HepG2 (cell line): ENCODE measurements around the gene IPO5. TPM values are rescaled to one million over a fixed set of nuclear protein-coding genes. Genes with fewer than 3 reads are reported as not detected.

Experiments used
- FOXK2 ChIP-seq: fragments of 450-650 bp; IDR thresholded peaks from 2 replicates; pipeline ENCODE4 v1.6.1; 2016
- HDAC1 ChIP-seq: sonication (generic); formaldehyde crosslinking; IDR thresholded peaks from 2 replicates; pipeline ENCODE4 v1.5.1; 2020; ENCODE audit warnings: mild to moderate bottlenecking, missing genetic modification reagents
- HOXA3 ChIP-seq: sonication (generic); formaldehyde crosslinking; IDR thresholded peaks from 2 replicates; pipeline ENCODE4 v1.5.0; 2020; ENCODE audit warnings: missing genetic modification reagents
- KAT7 ChIP-seq: IDR thresholded peaks from 2 replicates; pipeline ENCODE4 v1.6.1; 2018; ENCODE audit warnings: borderline replicate concordance, missing compliant biosample characterization
- KDM2A ChIP-seq: sonication (generic); formaldehyde crosslinking; IDR thresholded peaks from 2 replicates; pipeline ENCODE4 v1.4.0; 2020; ENCODE audit warnings: low read depth, missing genetic modification reagents, borderline replicate concordance
- MAFG ChIP-seq: sonication (generic); formaldehyde crosslinking; IDR thresholded peaks from 2 replicates; pipeline ENCODE4 v1.5.1; 2020; ENCODE audit warnings: mild to moderate bottlenecking, missing genetic modification reagents
- MEIS2 ChIP-seq: sonication (generic); formaldehyde crosslinking; IDR thresholded peaks from 2 replicates; pipeline ENCODE4 v1.9.0; 2021; ENCODE audit warnings: mild to moderate bottlenecking, missing genetic modification reagents
- MXD3 ChIP-seq: IDR thresholded peaks from 2 replicates; pipeline ENCODE4 v1.6.1; 2016; ENCODE audit warnings: mild to moderate bottlenecking, missing biosample characterization, missing genetic modification reagents
- MYNN ChIP-seq: sonication (generic); formaldehyde crosslinking; IDR thresholded peaks from 2 replicates; pipeline ENCODE4 v1.4.0; 2020; ENCODE audit warnings: mild to moderate bottlenecking, low read depth, missing genetic modification reagents
- NAIF1 ChIP-seq: sonication (generic); formaldehyde crosslinking; IDR thresholded peaks from 2 replicates; pipeline ENCODE4 v1.5.0; 2020; ENCODE audit warnings: mild to moderate bottlenecking, missing genetic modification reagents, borderline replicate concordance
- NKX3-1 ChIP-seq: sonication (generic); formaldehyde crosslinking; IDR thresholded peaks from 2 replicates; pipeline ENCODE4 v1.5.0; 2020; ENCODE audit warnings: missing genetic modification reagents
- NR2F1 ChIP-seq, 2 experiments: fragments of 450-650 bp in 1 of 2; formaldehyde crosslinking in 1 of 2; IDR thresholded peaks; 2 replicates each; pipeline versions ENCODE4 v1.5.0 to v1.6.1; 2016 to 2020; ENCODE audit warnings: mild to moderate bottlenecking in 1 of 2, missing compliant biosample characterization in 1 of 2, missing genetic modification reagents in 1 of 2, moderate library complexity in 1 of 2
- RXRB ChIP-seq: IDR thresholded peaks from 2 replicates; pipeline ENCODE4 v1.6.1; 2016; ENCODE audit warnings: borderline replicate concordance, missing genetic modification reagents, missing compliant biosample characterization
- SAP130 ChIP-seq: IDR thresholded peaks from 2 replicates; pipeline ENCODE4 v1.6.1; 2016; ENCODE audit warnings: low read depth
- THAP11 ChIP-seq: IDR thresholded peaks from 2 replicates; pipeline ENCODE4 v1.6.1; 2016; ENCODE audit warnings: missing biosample characterization, missing genetic modification reagents
- ZBTB7B ChIP-seq: sonication (generic); formaldehyde crosslinking; IDR thresholded peaks from 2 replicates; pipeline ENCODE4 v1.4.0; 2020; ENCODE audit warnings: missing genetic modification reagents
- ZFY ChIP-seq: sonication (generic); formaldehyde crosslinking; IDR thresholded peaks from 2 replicates; pipeline ENCODE4 v1.4.0; 2020; ENCODE audit warnings: missing genetic modification reagents
- ZGPAT ChIP-seq: IDR thresholded peaks from 2 replicates; pipeline ENCODE4 v1.6.1; 2016; ENCODE audit warnings: mild to moderate bottlenecking
- ZNF230 ChIP-seq: sonication (generic); formaldehyde crosslinking; IDR thresholded peaks from 2 replicates; pipeline ENCODE4 v1.4.0; 2020; ENCODE audit warnings: mild to moderate bottlenecking, missing genetic modification reagents
- ZNF264 ChIP-seq: sonication (generic); formaldehyde crosslinking; IDR thresholded peaks from 2 replicates; pipeline ENCODE4 v1.4.0; 2020; ENCODE audit warnings: missing genetic modification reagents
- ZNF280D ChIP-seq: sonication (generic); formaldehyde crosslinking; IDR thresholded peaks from 2 replicates; pipeline ENCODE4 v1.5.1; 2020; ENCODE audit warnings: mild to moderate bottlenecking, missing genetic modification reagents
- ZNF282 ChIP-seq: fragments of 450-650 bp; IDR thresholded peaks from 2 replicates; pipeline ENCODE4 v1.6.1; 2018; ENCODE audit not compliant: partially characterized antibody
- ZNF296 ChIP-seq: sonication (generic); formaldehyde crosslinking; conservative IDR thresholded peaks from 2 replicates; pipeline ENCODE4 v1.5.0; 2020; ENCODE audit warnings: mild to moderate bottlenecking, missing genetic modification reagents
- ZNF317 ChIP-seq: sonication (generic); formaldehyde crosslinking; IDR thresholded peaks from 2 replicates; pipeline ENCODE4 v1.5.0; 2020; ENCODE audit warnings: mild to moderate bottlenecking, missing genetic modification reagents
- ZNF570 ChIP-seq: sonication (generic); formaldehyde crosslinking; IDR thresholded peaks from 2 replicates; pipeline ENCODE4 v1.4.0; 2020; ENCODE audit warnings: mild to moderate bottlenecking, missing genetic modification reagents, borderline replicate concordance
- ZNF576 ChIP-seq: sonication (generic); formaldehyde crosslinking; IDR thresholded peaks from 2 replicates; pipeline ENCODE4 v1.4.0; 2020; ENCODE audit warnings: mild to moderate bottlenecking, missing genetic modification reagents
- ZNF589 ChIP-seq: sonication (generic); formaldehyde crosslinking; conservative IDR thresholded peaks from 2 replicates; pipeline ENCODE4 v1.8.0; 2022; ENCODE audit warnings: mild to moderate bottlenecking, moderate library complexity, missing genetic modification reagents
- polyA plus RNA-seq, 8 experiments: library from polyadenylated mRNA; depleted of rRNA in 3 of 8; stranded (reverse) in 7 of 8; unstranded in 1 of 8; fragments of >200 nt; fragmentation: Illumina TruSeq in 4 of 8; extraction: Trizol in 4 of 8; gene quantifications; 2 replicates each; pipeline versions ENCODE4 v1.2.1 to v1.2.3, GENCODE V29; 2011 to 2016; ENCODE audit warnings: low read depth in 4 of 8, missing spikeins in 1 of 8, mixed read lengths in 1 of 8; ENCODE audit not compliant: insufficient read depth in 1 of 8
- total RNA-seq, 5 experiments: library from RNA; depleted of rRNA; stranded (reverse); fragments of >200 nt; fragmentation: Illumina TruSeq; extraction: Trizol; gene quantifications; 2 replicates each; pipeline ENCODE4 v1.2.3, GENCODE V29; 2016; ENCODE audit warnings: low read depth in 1 of 5

The IPO5 gene
- total and polyA plus RNA-seq, 2 of the 13 experiments (the other 11 are each of a cell fraction or from before 2014, with no cell fraction given), result 155 to 242 TPM

- TF ChIP-seq ZNF280D (CRISPR knock-in tag), result no peak
- TF ChIP-seq ZNF296 (CRISPR knock-in tag), result no peak
- no peak for TF ChIP-seq ZNF282
- 0 out of 2 replicates have a peak, but pooled peaks have one; percentile 9 for TF ChIP-seq RXRB (CRISPR knock-in tag)
- TF ChIP-seq ZNF317 (CRISPR knock-in tag), result 0 out of 2 replicates have a peak, but pooled peaks have one; percentile 48
- no peak for TF ChIP-seq ZNF570 (CRISPR knock-in tag)
- TF ChIP-seq ZBTB7B (CRISPR knock-in tag), result peak; percentile 48; the same call in 1 of the 2 replicates
- no peak for TF ChIP-seq FOXK2
- TF ChIP-seq HOXA3, result peak; percentile 74
- TF ChIP-seq ZNF230, result no peak
- peak; percentile 57; the same call in 1 of the 2 replicates for TF ChIP-seq ZGPAT (CRISPR knock-in tag)
- TF ChIP-seq MXD3, result peak; percentile 51; the same call in 1 of the 2 replicates
- TF ChIP-seq KAT7 (CRISPR knock-in tag), result 0 out of 2 replicates have a peak, but pooled peaks have one; percentile 46
- 0 out of 2 replicates have a peak, but pooled peaks have one; percentile 17 for TF ChIP-seq NKX3-1 (CRISPR knock-in tag)
- TF ChIP-seq NAIF1 (CRISPR knock-in tag), result no peak
- peak; percentile 17; the same call in 1 of the 2 replicates for TF ChIP-seq HDAC1 (CRISPR knock-in tag)
- TF ChIP-seq NR2F1 (CRISPR knock-in tag; IDR thresholded peaks at IDR 0.05), result peak; percentile 90 to 99
- peak; percentile 56; the same call in 1 of the 2 replicates for TF ChIP-seq MEIS2 (CRISPR knock-in tag)
- no peak for TF ChIP-seq MAFG (CRISPR knock-in tag)
- TF ChIP-seq THAP11 (CRISPR knock-in tag), result peak; percentile 73
- no peak for TF ChIP-seq MYNN (CRISPR knock-in tag)
- TF ChIP-seq SAP130, result peak; percentile 75
- TF ChIP-seq ZNF576 (CRISPR knock-in tag), result no peak
- TF ChIP-seq ZNF264 (CRISPR knock-in tag), result 0 out of 2 replicates have a peak, but pooled peaks have one; percentile 59
- peak; percentile 62; the same call in 1 of the 2 replicates for TF ChIP-seq KDM2A (CRISPR knock-in tag)
- peak; percentile 97 for TF ChIP-seq ZFY (CRISPR knock-in tag)
- TF ChIP-seq ZNF589 (CRISPR knock-in tag), result no peak
These were observed 22.6 kb downstream of the IPO5 start (continued) for GRCh38 chr13:97975848-97976609.
